Measurements from ENCODE around the gene CES3. TPM values are rescaled to one million over a fixed set of nuclear protein-coding genes. Genes with fewer than 3 reads are reported as not detected.

Gene CES3
- total and polyA plus RNA-seq, 9 of the 15 experiments (the other 6 are each of a cell fraction or from before 2014, with no cell fraction given) = 0.06 to 2.2 (median 0.68) TPM

GRCh38 chr16:67014634-67015312 is 53.7 kb downstream of the CES3 start:
- TF ChIP-seq SIN3A (IDR thresholded peaks at IDR 0.05; ENCODE audit: borderline replicate concordance in 2 of 2, control insufficient read depth in 1 of 2, low read depth in 2 of 2, low read length in 2 of 2) = no peak
- no peak for TF ChIP-seq L3MBTL2 (IDR thresholded peaks at IDR 0.05)
- no peak for TF ChIP-seq NCOR1 (IDR thresholded peaks at IDR 0.05)
- TF ChIP-seq MTF1 (CRISPR knock-in tag; IDR thresholded peaks at IDR 0.05; ENCODE audit: borderline replicate concordance) = no peak
- TF ChIP-seq CTBP1 (IDR thresholded peaks at IDR 0.05; ENCODE audit: borderline replicate concordance) = peak; percentile 34; the same call in 1 of the 2 replicates
- peak; percentile 30 for TF ChIP-seq SMAD1 (IDR thresholded peaks at IDR 0.05; ENCODE audit: low read depth, low read length, partially characterized antibody)
- peak; percentile 48; the same call in 1 of the 2 replicates for TF ChIP-seq SPI1 (IDR thresholded peaks at IDR 0.05; ENCODE audit: borderline replicate concordance, low read depth, low read length)
- POLR2A ChIA-PET = interaction anchor here (0.7 to 1.0 kb wide), 2 partner anchors 15 to 41 kb away, joined by 3 to 4 read pairs; no protein-coding TSS in a partner anchor

More at GRCh38 chr16:67014634-67015312, 53.7 kb downstream of the CES3 start:
- BruUV-seq (replicated peaks) = no TSS peak
- H3K4me2 ChIP-seq (ENCODE audit: insufficient read depth, low read length) = peak overlapping the region; percentile 68
- intact Hi-C loops (cut with micrococcal nuclease) (loop anchor here (1.0 to 10.0 kb wide), 5 partner anchors 37 to 390 kb away; partner anchors contain the start of gene MATCAP1), in situ Hi-C loops (cut with MboI) (loop anchor here (5.0 kb wide), 2 partner anchors 78 to 143 kb away; partner anchors contain the start of genes FBXL8 and TRADD)
- DNase-seq (ENCODE audit: extremely low read depth in 1 of 4, low spot score in 3 of 4) (no peak), FAIRE-seq (no peak), ATAC-seq (no peak)
- peak overlapping the region; percentile 58 to 91 for H3K9ac ChIP-seq (ENCODE audit: insufficient read depth in 1 of 2, low read depth in 2 of 2, low read length in 2 of 2)
- CTCF ChIA-PET (ENCODE audit: low intra/inter-chr PET ratio) = interaction anchor here (0.7 to 3.0 kb wide), 5 partner anchors 37 to 140 kb away, joined by 3 to 21 read pairs (median 9); partner anchors contain the start of gene CES3
- peak overlapping the region; percentile 49 for H3K4me3 ChIP-seq
- WGBS (ENCODE audit: insufficient coverage, low coverage, missing lambda C conversion rate) = 51% methylated on average over 6 of the region's 6 CpGs
- H3K36me3 ChIP-seq (ENCODE audit: control insufficient read depth, insufficient read depth, low read length) = no peaks in the 10 kb centered on the region
- no peaks in the 10 kb centered on the region for H3K27me3 ChIP-seq (ENCODE audit: control insufficient read depth in 2 of 2, insufficient read depth in 2 of 2, low read length in 2 of 2)
- peak overlapping the region; percentile 45; the same call in 1 of the 3 replicates for H3K27ac ChIP-seq (ENCODE audit: extremely low read depth, low read depth, low read length)
- H4K20me1 ChIP-seq (replicated peaks; ENCODE audit: control insufficient read depth, insufficient read depth, low read length) = no peaks in the 10 kb centered on the region; the same call in 1 of the 2 replicates
- no peaks in the 10 kb centered on the region for H3K9me1 ChIP-seq (ENCODE audit: control insufficient read depth, insufficient read depth, low read length)
- peak overlapping the region; percentile 94 for H2AFZ ChIP-seq (ENCODE audit: low read depth, low read length)
- no peaks in the 10 kb centered on the region for H3K9me3 ChIP-seq (replicated peaks; ENCODE audit: control insufficient read depth, insufficient read depth, low read depth, low read length)
- H3K79me2 ChIP-seq (ENCODE audit: control insufficient read depth, insufficient read depth, low read length) = no peaks in the 10 kb centered on the region
- peaks cover 4 to 19% of the 10 kb centered on the region in 2 experiments; a peak in 4 of 5 replicates for H3K4me1 ChIP-seq (replicated peaks in 1 of 2; ENCODE audit: control insufficient read depth in 2 of 2, insufficient read depth in 2 of 2, low read length in 2 of 2)

Data from K562 (cell line).